SK-N-SH (cell line): ENCODE data around the gene CDC34. TPM values are rescaled to one million over a fixed set of nuclear protein-coding genes. Genes with fewer than 3 reads are reported as not detected.

Source experiments
- CTCF ChIA-PET: fragments of 300-600, 350-600 bp; formaldehyde crosslinking; extraction: SDS; loops from one replicate; lab custom pipeline; 2021; lab: Yijun Ruan, JAX
- POLR2A ChIA-PET: fragments of 350-600 bp; sonication (Branson Sonifier 250); formaldehyde crosslinking; extraction: SDS; loops from one replicate; lab custom pipeline; 2020; ENCODE audit warnings: antibody characterized with exemption, inconsistent platforms; lab: Yijun Ruan, JAX
- DNase-seq: peaks from one replicate; pipeline ENCODE4 v3.0.0; 2012
- H2AFZ ChIP-seq: fragments of 200-600 bp; sonication (generic); 2 replicates; pipeline ENCODE4 v1.8.1; 2016; ENCODE audit warnings: antibody characterized with exemption, mild to moderate bottlenecking, low read depth
- H3F3A ChIP-seq: fragments of 200-600 bp; sonication (generic); replicated peaks from 2 replicates; pipeline ENCODE3; 2016; ENCODE audit warnings: antibody characterized with exemption, mild to moderate bottlenecking; ENCODE audit not compliant: insufficient read depth
- H3K27ac ChIP-seq, 2 experiments: fragments of 200-500 bp in 1 of 2; fragments of 200-600 bp in 1 of 2; sonication (Bioruptor generic) in 1 of 2; sonication (generic), shearing (Covaris generic) in 1 of 2; 2 replicates each; pipeline versions ENCODE4 v1.5.1 to v1.6.1; 2014 to 2016; ENCODE audit warnings: low read depth in 2 of 2, inconsistent platforms in 1 of 2, low read length in 1 of 2, mild to moderate bottlenecking in 1 of 2, mixed read lengths in 1 of 2
- H3K27me3 ChIP-seq: fragments of 200-600 bp; sonication (generic), shearing (Covaris generic); 2 replicates; pipeline ENCODE4 v1.6.1; 2016; ENCODE audit warnings: mixed run types; ENCODE audit not compliant: insufficient read depth
- H3K36me3 ChIP-seq, 2 experiments: fragments of 200-500 bp in 1 of 2; fragments of 200-600 bp in 1 of 2; sonication (Bioruptor generic) in 1 of 2; sonication (generic) in 1 of 2; replicated peaks in 1 of 2; 2 replicates each; pipeline versions ENCODE3 to v1.5.1; 2014 to 2016; ENCODE audit warnings: low read length in 1 of 2, mild to moderate bottlenecking in 1 of 2; ENCODE audit not compliant: insufficient read depth in 2 of 2, control insufficient read depth in 1 of 2
- H3K4me1 ChIP-seq, 2 experiments: fragments of 200-500 bp in 1 of 2; fragments of 200-600 bp in 1 of 2; sonication (Bioruptor generic) in 1 of 2; sonication (generic), shearing (Covaris generic) in 1 of 2; 2 replicates each; pipeline versions ENCODE4 v1.5.1 to v1.6.1; 2014 to 2016; ENCODE audit warnings: low read depth in 1 of 2, low read length in 1 of 2, mixed run types in 1 of 2; ENCODE audit not compliant: insufficient read depth in 2 of 2, control insufficient read depth in 1 of 2
- H3K4me2 ChIP-seq: fragments of 200-600 bp; sonication (generic), shearing (Covaris generic); 2 replicates; pipeline ENCODE4 v1.6.1; 2017; ENCODE audit warnings: mixed run types
- H3K4me3 ChIP-seq, 2 experiments: fragments of 200-500 bp in 1 of 2; fragments of 200-600 bp in 1 of 2; sonication (Bioruptor generic) in 1 of 2; sonication (generic), shearing (Covaris generic) in 1 of 2; 2 replicates each; pipeline versions ENCODE4 v1.5.1 to v1.8.1; 2014 to 2016; ENCODE audit warnings: low read depth in 2 of 2, inconsistent platforms in 1 of 2, low read length in 1 of 2, mild to moderate bottlenecking in 1 of 2, mixed read lengths in 1 of 2, moderate library complexity in 1 of 2
- H3K79me2 ChIP-seq: fragments of 200-600 bp; sonication (generic); 2 replicates; pipeline ENCODE4 v1.8.1; 2017; ENCODE audit warnings: mild to moderate bottlenecking; ENCODE audit not compliant: insufficient read depth
- H3K9ac ChIP-seq: fragments of 200-600 bp; sonication (generic); 2 replicates; pipeline ENCODE4 v1.6.1; 2017; ENCODE audit warnings: mixed run types
- H3K9me2 ChIP-seq: fragments of 200-600 bp; sonication (generic); 2 replicates; pipeline ENCODE4 v1.6.1; 2017; ENCODE audit warnings: mixed run types
- H3K9me3 ChIP-seq: fragments of 200-600 bp; sonication (generic); 2 replicates; pipeline ENCODE4 v1.6.1; 2017; ENCODE audit warnings: mixed run types, mild to moderate bottlenecking, moderate library complexity
- H4K20me1 ChIP-seq: fragments of 200-600 bp; sonication (generic); 2 replicates; pipeline ENCODE4 v1.6.1; 2017; ENCODE audit warnings: mild to moderate bottlenecking, mixed run types; ENCODE audit not compliant: insufficient read depth
- CHD2 ChIP-seq: fragments of 150-350 bp; IDR thresholded peaks from 2 replicates; pipeline ENCODE4 v1.6.1; 2018; ENCODE audit warnings: low read length; ENCODE audit not compliant: partially characterized antibody
- EZH2phosphoT487 ChIP-seq: fragments of 200-600 bp; sonication (generic); IDR thresholded peaks from 2 replicates; pipeline ENCODE4 v1.6.1; 2017; ENCODE audit warnings: low read depth, mixed run types, mild to moderate bottlenecking, antibody characterized with exemption, moderate library complexity, borderline replicate concordance
- FOXJ3 ChIP-seq: sonication (generic); formaldehyde crosslinking; IDR thresholded peaks from 2 replicates; pipeline ENCODE4 v1.5.1; 2020; ENCODE audit warnings: mild to moderate bottlenecking, missing genetic modification reagents
- GATA2 ChIP-seq: sonication (generic); formaldehyde crosslinking; IDR thresholded peaks from 2 replicates; pipeline ENCODE4 v1.5.0; 2020; ENCODE audit warnings: mild to moderate bottlenecking, missing genetic modification reagents
- JUND ChIP-seq: IDR thresholded peaks from 2 replicates; pipeline ENCODE4 v1.4.0; 2012
- MEF2A ChIP-seq: IDR thresholded peaks from 2 replicates; pipeline ENCODE4 v1.4.0; 2012; ENCODE audit warnings: low read depth, borderline replicate concordance
- MXI1 ChIP-seq: IDR thresholded peaks from 2 replicates; pipeline ENCODE4 v1.6.1; 2012; ENCODE audit warnings: mild to moderate bottlenecking, low read depth, low read length, improper control_type of control experiment
- SMC3 ChIP-seq: IDR thresholded peaks from 2 replicates; pipeline ENCODE4 v1.6.1; 2012; ENCODE audit warnings: low read depth, low read length, improper control_type of control experiment
- TAF1 ChIP-seq: IDR thresholded peaks from 2 replicates; pipeline ENCODE4 v1.6.1; 2012; ENCODE audit warnings: low read depth, mild to moderate bottlenecking, low read length, moderate library complexity, borderline replicate concordance
- WGBS: methylation state at CpG from one replicate; pipeline ENCODE4 v1.1.6; 2017; ENCODE audit warnings: low lambda C conversion rate; 5-methylcytosine and 5-hydroxymethylcytosine counted together
- polyA plus RNA-seq, 3 experiments: library from polyadenylated mRNA; depleted of rRNA; stranded (reverse); fragments of >200 nt; gene quantifications; 2 replicates each; pipeline ENCODE4 v1.2.3, GENCODE V29; 2012
- TF ChIP-seq, protein P1 (sequence below): fragments of 200-600 bp; sonication (generic); IDR thresholded peaks from 2 replicates; pipeline ENCODE4 v1.6.1; 2017; ENCODE audit warnings: antibody characterized with exemption, mild to moderate bottlenecking, moderate library complexity
- TF ChIP-seq, protein P2 (sequence below): IDR thresholded peaks from 2 replicates; pipeline ENCODE4 v1.4.0; 2012; ENCODE audit warnings: low read depth, borderline replicate concordance
- TF ChIP-seq, protein P3 (sequence below): fragments of 150-350 bp; IDR thresholded peaks from 2 replicates; pipeline ENCODE4 v1.6.1; 2017; ENCODE audit warnings: antibody characterized with exemption, low read length, low read depth, borderline replicate concordance
- TF ChIP-seq, protein P4 (sequence below): IDR thresholded peaks from 2 replicates; pipeline ENCODE4 v1.4.0; 2012; ENCODE audit warnings: low read depth, borderline replicate concordance

Gene CDC34
- polyA plus RNA-seq, 1 of the 3 experiments (the other 2 are of a cell fraction) = 96.7 TPM

DNA sequence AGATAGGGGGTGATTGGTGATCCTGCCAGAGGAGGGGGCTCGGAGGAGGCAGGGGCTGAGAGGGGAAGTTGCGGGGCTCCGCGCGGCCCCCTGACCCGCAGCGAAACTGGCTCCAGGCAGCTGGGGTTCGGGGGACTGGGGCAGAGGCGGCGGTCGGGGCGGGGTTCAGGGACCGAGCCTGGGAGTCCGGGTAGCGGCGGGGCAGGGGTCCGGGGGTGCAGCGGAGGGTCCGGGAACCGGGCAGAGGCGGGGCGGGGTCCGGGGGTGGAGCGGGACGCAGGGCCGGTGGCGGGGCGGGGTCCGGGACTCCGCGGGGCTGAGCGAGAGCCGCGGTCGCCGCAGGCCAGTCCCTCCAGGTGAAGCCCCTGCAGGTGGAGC lies 34.1 kb upstream of the CDC34 start:
- Histone ChIP-seq H3K9ac (no peak overlapping the region), H3K36me3 (no peaks in the 10 kb centered on the region), H4K20me1 (no peaks in the 10 kb centered on the region), H3K27ac (no peak overlapping the region), H3F3A (peaks cover 3% of the 10 kb centered on the region), H3K4me1 (no peaks in the 10 kb centered on the region; a peak in 1 of 4 replicates), H3K27me3 (peaks cover 6% of the 10 kb centered on the region; the same call in 1 of the 2 replicates)
- WGBS = 4% methylated on average over 7 of the region's 36 CpGs
- peak; percentile 53 for DNase-seq
- CTCF ChIA-PET = interaction anchor here (1.0 to 2.2 kb wide), 3 partner anchors 9 to 113 kb away, joined by 4 to 23 read pairs (median 6); partner anchors contain the start of gene TPGS1
- no peak for TF ChIP-seq MXI1
- TF ChIP-seq, all 33 proteins: peak for 0
- Histone ChIP-seq H3K9me2 (no peaks in the 10 kb centered on the region), H3K4me3 (no peak overlapping the region), H3K79me2 (no peaks in the 10 kb centered on the region), H3K4me2 (no peak overlapping the region), H3K9me3 (no peaks in the 10 kb centered on the region), H2AFZ (no peak overlapping the region)
- POLR2A ChIA-PET = no interaction called here

DNA sequence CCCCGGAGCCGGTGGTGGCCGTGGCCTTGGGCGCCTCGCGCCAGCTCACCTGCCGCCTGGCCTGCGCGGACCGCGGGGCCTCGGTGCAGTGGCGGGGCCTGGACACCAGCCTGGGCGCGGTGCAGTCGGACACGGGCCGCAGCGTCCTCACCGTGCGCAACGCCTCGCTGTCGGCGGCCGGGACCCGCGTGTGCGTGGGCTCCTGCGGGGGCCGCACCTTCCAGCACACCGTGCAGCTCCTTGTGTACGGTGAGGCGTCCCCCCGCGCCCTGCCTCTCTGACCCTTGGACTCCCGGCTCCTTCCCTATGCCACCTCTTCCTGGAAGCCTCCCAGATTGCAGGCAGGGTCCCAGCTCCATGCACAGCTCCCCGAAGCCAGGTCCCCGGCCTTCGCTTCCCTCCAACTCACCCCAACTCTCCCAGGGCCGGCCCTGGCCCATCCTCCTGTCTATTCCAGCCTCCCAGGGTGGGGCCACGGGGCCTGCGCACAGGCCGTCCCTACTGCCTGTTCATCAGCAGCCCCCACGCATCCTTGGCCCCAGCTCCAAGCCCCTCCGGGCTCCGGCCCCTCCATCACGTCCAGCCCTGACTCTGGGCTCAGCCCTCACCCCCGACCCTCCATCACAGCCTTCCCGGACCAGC lies 33.6 kb upstream of the CDC34 start:
- WGBS = 30% methylated on average over 18 of the region's 50 CpGs
- H3K4me2 ChIP-seq = no peak overlapping the region
- TF ChIP-seq, protein P1, sequence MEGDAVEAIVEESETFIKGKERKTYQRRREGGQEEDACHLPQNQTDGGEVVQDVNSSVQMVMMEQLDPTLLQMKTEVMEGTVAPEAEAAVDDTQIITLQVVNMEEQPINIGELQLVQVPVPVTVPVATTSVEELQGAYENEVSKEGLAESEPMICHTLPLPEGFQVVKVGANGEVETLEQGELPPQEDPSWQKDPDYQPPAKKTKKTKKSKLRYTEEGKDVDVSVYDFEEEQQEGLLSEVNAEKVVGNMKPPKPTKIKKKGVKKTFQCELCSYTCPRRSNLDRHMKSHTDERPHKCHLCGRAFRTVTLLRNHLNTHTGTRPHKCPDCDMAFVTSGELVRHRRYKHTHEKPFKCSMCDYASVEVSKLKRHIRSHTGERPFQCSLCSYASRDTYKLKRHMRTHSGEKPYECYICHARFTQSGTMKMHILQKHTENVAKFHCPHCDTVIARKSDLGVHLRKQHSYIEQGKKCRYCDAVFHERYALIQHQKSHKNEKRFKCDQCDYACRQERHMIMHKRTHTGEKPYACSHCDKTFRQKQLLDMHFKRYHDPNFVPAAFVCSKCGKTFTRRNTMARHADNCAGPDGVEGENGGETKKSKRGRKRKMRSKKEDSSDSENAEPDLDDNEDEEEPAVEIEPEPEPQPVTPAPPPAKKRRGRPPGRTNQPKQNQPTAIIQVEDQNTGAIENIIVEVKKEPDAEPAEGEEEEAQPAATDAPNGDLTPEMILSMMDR = no peak
- TF ChIP-seq FOXJ3 (CRISPR knock-in tag) (no peak), JUND (no peak), MXI1 (no peak), CHD2 (no peak), GATA2 (CRISPR knock-in tag) (no peak), EZH2phosphoT487 (no peak), MEF2A (no peak), SMC3 (no peak), TAF1 (no peak)
- TF ChIP-seq, protein P2, sequence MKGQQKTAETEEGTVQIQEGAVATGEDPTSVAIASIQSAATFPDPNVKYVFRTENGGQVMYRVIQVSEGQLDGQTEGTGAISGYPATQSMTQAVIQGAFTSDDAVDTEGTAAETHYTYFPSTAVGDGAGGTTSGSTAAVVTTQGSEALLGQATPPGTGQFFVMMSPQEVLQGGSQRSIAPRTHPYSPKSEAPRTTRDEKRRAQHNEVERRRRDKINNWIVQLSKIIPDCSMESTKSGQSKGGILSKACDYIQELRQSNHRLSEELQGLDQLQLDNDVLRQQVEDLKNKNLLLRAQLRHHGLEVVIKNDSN = no peak
- TF ChIP-seq, protein P3, sequence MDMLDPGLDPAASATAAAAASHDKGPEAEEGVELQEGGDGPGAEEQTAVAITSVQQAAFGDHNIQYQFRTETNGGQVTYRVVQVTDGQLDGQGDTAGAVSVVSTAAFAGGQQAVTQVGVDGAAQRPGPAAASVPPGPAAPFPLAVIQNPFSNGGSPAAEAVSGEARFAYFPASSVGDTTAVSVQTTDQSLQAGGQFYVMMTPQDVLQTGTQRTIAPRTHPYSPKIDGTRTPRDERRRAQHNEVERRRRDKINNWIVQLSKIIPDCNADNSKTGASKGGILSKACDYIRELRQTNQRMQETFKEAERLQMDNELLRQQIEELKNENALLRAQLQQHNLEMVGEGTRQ = no peak
- TF ChIP-seq, protein P4, sequence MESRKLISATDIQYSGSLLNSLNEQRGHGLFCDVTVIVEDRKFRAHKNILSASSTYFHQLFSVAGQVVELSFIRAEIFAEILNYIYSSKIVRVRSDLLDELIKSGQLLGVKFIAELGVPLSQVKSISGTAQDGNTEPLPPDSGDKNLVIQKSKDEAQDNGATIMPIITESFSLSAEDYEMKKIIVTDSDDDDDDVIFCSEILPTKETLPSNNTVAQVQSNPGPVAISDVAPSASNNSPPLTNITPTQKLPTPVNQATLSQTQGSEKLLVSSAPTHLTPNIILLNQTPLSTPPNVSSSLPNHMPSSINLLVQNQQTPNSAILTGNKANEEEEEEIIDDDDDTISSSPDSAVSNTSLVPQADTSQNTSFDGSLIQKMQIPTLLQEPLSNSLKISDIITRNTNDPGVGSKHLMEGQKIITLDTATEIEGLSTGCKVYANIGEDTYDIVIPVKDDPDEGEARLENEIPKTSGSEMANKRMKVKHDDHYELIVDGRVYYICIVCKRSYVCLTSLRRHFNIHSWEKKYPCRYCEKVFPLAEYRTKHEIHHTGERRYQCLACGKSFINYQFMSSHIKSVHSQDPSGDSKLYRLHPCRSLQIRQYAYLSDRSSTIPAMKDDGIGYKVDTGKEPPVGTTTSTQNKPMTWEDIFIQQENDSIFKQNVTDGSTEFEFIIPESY = no peak

More for the DNA sequence above, 33.6 kb upstream of the CDC34 start:
- no peak overlapping the region for H3K27ac ChIP-seq
- CTCF ChIA-PET = interaction anchor here (1.0 to 2.2 kb wide), 3 partner anchors 9 to 114 kb away, joined by 4 to 23 read pairs (median 6); partner anchors contain the start of gene TPGS1
- no peaks in the 10 kb centered on the region for H3K9me2 ChIP-seq
- H3K9me3 ChIP-seq = no peaks in the 10 kb centered on the region
- no peaks in the 10 kb centered on the region for H3K79me2 ChIP-seq
- no peaks in the 10 kb centered on the region for H3K36me3 ChIP-seq
- peaks cover 6% of the 10 kb centered on the region; the same call in 1 of the 2 replicates for H3K27me3 ChIP-seq
- H3K9ac ChIP-seq = no peak overlapping the region
- peaks cover 3% of the 10 kb centered on the region for H3F3A ChIP-seq
- no peak overlapping the region; a peak in 1 of 4 replicates for H3K4me3 ChIP-seq
- DNase-seq = peak; percentile 53
- H3K4me1 ChIP-seq = no peaks in the 10 kb centered on the region; a peak in 1 of 4 replicates
- H4K20me1 ChIP-seq = no peaks in the 10 kb centered on the region
- POLR2A ChIA-PET = no interaction called here
- H2AFZ ChIP-seq = no peak overlapping the region
